Measurements from ENCODE around the gene HOXD12. TPM values are rescaled to one million over a fixed set of nuclear protein-coding genes. Genes with fewer than 3 reads are reported as not detected.

The HOXD12 gene
- total RNA-seq, 2 experiments from 2014 or later: not detected

DNA sequence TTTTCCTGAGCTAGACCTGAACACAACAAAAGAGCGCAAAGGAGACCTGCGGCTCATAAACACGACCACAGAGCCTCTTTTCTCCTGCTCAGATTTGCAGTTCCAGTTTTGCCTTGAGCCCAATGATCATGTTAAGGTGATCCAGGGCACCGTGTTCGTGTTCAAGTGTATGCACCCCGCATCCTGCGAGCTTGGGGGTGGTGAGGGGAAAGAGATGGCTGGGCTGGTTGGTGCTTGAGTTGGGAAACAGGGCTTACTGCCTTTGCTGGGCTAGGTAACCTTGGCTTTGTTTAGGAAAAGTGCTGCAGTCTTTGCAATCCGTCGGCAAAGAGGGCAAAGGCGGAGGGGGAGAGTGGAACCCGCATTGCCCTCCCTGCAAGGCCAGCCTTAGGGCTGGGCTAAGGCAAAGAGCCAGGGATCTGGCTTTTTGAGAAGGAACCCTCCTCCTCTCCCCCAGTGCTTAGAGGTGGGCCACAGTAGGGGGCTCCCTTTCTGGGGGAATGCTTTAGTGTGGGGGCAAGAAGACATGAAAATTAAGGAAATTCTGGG is 18.3 kb downstream of the HOXD12 start:
- Mint-ChIP-seq H3K4me3 (no peak overlapping the region), H3K36me3 (ENCODE audit: low read depth) (no peaks in the 10 kb centered on the region), H3K27ac (no peak overlapping the region), H3K27me3 (peaks cover 79% of the 10 kb centered on the region), H3K9me3 (peaks cover 6% of the 10 kb centered on the region), H3K4me1 (ENCODE audit: low read depth) (peaks cover 5% of the 10 kb centered on the region)
- intact Hi-C loops (cut with micrococcal nuclease): no loop called here
- ATAC-seq: no peak
- TF ChIP-seq, protein P1, sequence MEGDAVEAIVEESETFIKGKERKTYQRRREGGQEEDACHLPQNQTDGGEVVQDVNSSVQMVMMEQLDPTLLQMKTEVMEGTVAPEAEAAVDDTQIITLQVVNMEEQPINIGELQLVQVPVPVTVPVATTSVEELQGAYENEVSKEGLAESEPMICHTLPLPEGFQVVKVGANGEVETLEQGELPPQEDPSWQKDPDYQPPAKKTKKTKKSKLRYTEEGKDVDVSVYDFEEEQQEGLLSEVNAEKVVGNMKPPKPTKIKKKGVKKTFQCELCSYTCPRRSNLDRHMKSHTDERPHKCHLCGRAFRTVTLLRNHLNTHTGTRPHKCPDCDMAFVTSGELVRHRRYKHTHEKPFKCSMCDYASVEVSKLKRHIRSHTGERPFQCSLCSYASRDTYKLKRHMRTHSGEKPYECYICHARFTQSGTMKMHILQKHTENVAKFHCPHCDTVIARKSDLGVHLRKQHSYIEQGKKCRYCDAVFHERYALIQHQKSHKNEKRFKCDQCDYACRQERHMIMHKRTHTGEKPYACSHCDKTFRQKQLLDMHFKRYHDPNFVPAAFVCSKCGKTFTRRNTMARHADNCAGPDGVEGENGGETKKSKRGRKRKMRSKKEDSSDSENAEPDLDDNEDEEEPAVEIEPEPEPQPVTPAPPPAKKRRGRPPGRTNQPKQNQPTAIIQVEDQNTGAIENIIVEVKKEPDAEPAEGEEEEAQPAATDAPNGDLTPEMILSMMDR (IDR thresholded peaks at IDR 0.05): no peak
- ChIA-PET POLR2A (no interaction called here), CTCF (interaction anchor here (1.0 to 5.2 kb wide), 3 partner anchors 9 to 1031 kb away, joined by 3 to 28 read pairs (median 3); no protein-coding TSS in a partner anchor)
- DNase-seq: no peak

DNA sequence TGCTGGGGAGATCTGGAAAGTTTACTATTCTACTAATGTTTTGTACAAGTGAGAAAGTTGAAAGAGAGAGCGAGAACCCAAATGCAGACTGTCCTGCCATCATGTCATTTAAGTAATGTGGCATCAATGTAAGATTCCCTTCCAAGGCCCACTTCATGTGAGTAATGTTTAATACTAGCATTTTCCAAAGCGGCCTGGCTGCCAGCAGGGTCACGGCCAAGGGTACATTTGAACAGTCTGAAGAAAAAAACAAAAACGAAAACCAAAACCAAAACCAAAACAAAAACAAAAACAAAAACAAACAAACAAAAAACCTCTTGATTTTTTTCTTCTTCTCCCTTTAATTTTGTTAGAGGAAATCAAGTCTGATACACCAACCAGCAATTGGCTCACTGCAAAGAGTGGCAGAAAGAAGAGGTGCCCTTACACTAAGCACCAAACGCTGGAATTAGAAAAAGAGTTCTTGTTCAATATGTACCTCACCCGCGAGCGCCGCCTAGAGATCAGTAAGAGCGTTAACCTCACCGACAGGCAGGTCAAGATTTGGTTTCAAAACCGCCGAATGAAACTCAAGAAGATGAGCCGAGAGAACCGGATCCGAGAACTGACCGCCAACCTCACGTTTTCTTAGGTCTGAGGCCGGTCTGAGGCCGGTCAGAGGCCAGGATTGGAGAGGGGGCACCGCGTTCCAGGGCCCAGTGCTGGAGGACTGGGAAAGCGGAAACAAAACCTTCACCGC is 19.2 kb downstream of the HOXD12 start:
- DNase-seq (peak; percentile 68), ATAC-seq (no peak)
- TF ChIP-seq, protein P1 (IDR thresholded peaks at IDR 0.05): peak; percentile 68
- Mint-ChIP-seq H3K27me3 (peaks cover 74% of the 10 kb centered on the region), H3K9me3 (peaks cover 6% of the 10 kb centered on the region), H3K27ac (no peak overlapping the region), H3K4me3 (no peak overlapping the region), H3K4me1 (ENCODE audit: low read depth) (peaks cover 6% of the 10 kb centered on the region), H3K36me3 (ENCODE audit: low read depth) (no peaks in the 10 kb centered on the region)
- CTCF ChIA-PET: interaction anchor here (1.0 kb wide), 1 partner anchor 8 kb away, joined by 3 read pairs; no protein-coding TSS in a partner anchor
- POLR2A ChIA-PET: no interaction called here
- intact Hi-C loops (cut with micrococcal nuclease): no loop called here

DNA sequence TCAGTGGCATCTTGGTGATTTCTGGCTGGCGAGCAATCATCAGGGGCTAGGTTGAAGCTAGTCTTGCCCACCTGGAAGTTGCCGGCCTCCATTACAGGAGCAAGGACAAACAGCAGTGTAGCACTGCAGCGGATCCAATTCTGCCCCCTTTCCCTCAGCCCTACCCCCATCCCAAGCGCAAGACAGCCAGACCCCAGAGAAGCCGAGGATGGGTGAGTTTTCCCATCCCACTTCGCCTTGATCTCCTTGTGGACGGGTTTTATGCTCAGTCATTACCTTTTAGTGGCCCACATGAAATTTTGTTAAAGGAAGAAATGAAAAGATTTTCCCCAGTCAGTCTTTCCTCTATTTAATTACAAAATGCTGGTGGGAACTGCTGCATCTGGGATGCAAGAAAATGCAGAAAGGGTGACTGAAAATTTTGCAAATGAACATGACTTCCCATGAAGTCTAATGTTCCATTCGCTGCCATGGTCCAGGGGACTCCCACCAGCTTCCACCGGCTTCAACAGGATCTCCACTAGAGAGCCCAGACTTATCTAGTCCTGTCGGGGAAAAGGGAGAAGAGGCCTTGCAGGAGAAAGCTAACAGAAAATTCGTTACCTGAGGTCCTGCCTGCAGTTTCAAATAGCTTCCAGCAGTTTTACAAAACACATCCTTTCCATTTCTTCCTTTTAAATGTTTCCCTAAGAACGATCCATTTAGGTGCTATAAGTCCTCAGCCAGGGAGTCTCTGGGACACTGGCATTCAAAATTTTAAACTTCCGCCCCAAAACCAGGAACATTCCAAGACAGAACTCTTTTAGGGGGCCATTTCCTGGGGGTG is 21.0 kb downstream of the HOXD12 start:
- ATAC-seq (no peak), DNase-seq (no peak)
- no peak overlapping the region for H3K27ac Mint-ChIP-seq
- ChIA-PET CTCF (interaction anchor here (0.9 to 1.8 kb wide), 11 partner anchors 10 to 431 kb away, joined by 3 to 12 read pairs (median 4); no protein-coding TSS in a partner anchor), POLR2A (no interaction called here)
- peaks cover 6% of the 10 kb centered on the region for H3K9me3 Mint-ChIP-seq
- no peak overlapping the region for H3K4me3 Mint-ChIP-seq
- peaks cover 9% of the 10 kb centered on the region for H3K4me1 Mint-ChIP-seq (ENCODE audit: low read depth)
- H3K36me3 Mint-ChIP-seq (ENCODE audit: low read depth): no peaks in the 10 kb centered on the region
- intact Hi-C loops (cut with micrococcal nuclease): loop anchor here (5.0 kb wide), 2 partner anchors 33 to 42 kb away; no protein-coding TSS in a partner anchor
- TF ChIP-seq, protein P1 (IDR thresholded peaks at IDR 0.05): no peak
- peaks cover 78% of the 10 kb centered on the region for H3K27me3 Mint-ChIP-seq

DNA sequence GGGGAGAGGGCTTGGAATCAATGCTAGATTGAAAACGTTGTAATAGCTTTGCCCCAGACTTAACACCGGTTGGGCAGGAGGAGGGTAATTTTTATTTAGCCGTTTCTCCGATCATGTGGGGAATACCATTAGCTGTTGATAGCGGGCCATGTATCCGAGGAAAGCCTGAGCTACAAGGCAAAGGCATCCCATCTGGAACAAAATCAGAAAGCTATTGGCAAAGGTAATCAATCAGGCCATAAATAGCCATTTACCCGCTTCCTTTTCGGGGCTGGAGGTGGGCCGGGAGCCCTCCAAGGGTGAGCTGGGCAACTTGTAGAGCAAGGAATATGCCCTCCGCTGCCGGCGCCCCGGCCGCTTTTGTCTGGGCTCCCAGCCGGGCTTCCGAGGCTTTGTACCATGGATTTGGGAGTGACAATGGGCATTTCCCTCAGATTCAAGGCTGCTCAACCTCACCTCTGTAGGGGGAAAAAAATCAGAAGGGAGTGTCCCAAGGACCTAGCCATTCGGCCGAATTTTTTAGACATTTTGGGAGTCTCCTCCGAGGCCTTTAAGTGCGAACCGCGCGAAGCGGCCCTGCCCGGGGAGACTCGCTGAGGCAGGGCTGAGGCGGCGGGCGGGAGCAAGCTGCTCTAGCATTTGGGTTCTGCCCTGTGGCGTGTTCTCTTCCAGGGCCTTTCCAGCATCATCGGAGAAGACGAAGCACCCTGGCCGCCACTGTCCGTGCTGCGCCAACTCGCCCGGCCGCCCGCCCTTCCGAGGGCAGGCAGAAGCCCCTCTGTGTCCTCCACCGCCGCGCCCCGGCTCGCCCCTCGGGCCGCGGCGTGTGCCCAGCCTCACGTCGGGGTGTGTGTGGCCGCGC is 21.8 kb downstream of the HOXD12 start:
- Mint-ChIP-seq H3K36me3 (ENCODE audit: low read depth) (no peaks in the 10 kb centered on the region), H3K4me1 (ENCODE audit: low read depth) (peaks cover 9% of the 10 kb centered on the region), H3K4me3 (no peak overlapping the region), H3K27me3 (peaks cover 78% of the 10 kb centered on the region), H3K9me3 (peaks cover 5% of the 10 kb centered on the region), H3K27ac (no peak overlapping the region)
- ATAC-seq (no peak), DNase-seq (no peak)
- TF ChIP-seq, protein P1 (IDR thresholded peaks at IDR 0.05): no peak
- ChIA-PET POLR2A (interaction anchor here (1.4 kb wide), 1 partner anchor 10 kb away, joined by 3 read pairs; no protein-coding TSS in a partner anchor), CTCF (interaction anchor here (0.9 to 1.8 kb wide), 9 partner anchors 10 to 333 kb away, joined by 3 to 12 read pairs (median 4); no protein-coding TSS in a partner anchor)
- intact Hi-C loops (cut with micrococcal nuclease): loop anchor here (5.0 kb wide), 2 partner anchors 34 to 41 kb away; no protein-coding TSS in a partner anchor
